Measurements from ENCODE around the gene NFIC.

GRCh38 chr19:3375221-3376090 lies 9.1 kb downstream of the NFIC start:
- TF ChIP-seq POLR2A (IDR thresholded peaks at IDR 0.05) (peak; percentile 12 to 39), EP300 (IDR thresholded peaks at IDR 0.05) (peak; percentile 63 to 91)

All from tibial nerve (tissue), 3 donors.